HG02840 (cell line): ENCODE results near the gene TENT5C.

Source experiments
- ATAC-seq: cut with Tn5 transposase; IDR thresholded peaks from one replicate; pipeline ENCODE4 v1.9.1; 2021; ENCODE audit warnings: mild to moderate bottlenecking, moderate library complexity, moderate number of reproducible peaks; ENCODE audit not compliant: unreplicated experiment, low FRiP score

TENT5C gene

GRCh38 chr1:117652421-117652820, 46.6 kb downstream of the TENT5C start:
- no peak for ATAC-seq

GRCh38 chr1:117653195-117653594, 47.3 kb downstream of the TENT5C start:
- no peak for ATAC-seq

GRCh38 chr1:117653732-117654492, 48.1 kb downstream of the TENT5C start:
- ATAC-seq = peak; percentile 19

- peak; percentile 70 for ATAC-seq
Measured at GRCh38 chr1:117654493-117655219, 48.8 kb downstream of the TENT5C start.

GRCh38 chr1:117655220-117655577, 49.4 kb downstream of the TENT5C start:
- ATAC-seq = no peak

GRCh38 chr1:117656202-117656641, 50.4 kb downstream of the TENT5C start:
- ATAC-seq = peak; percentile 43

GRCh38 chr1:117657031-117657430, 51.2 kb downstream of the TENT5C start:
- ATAC-seq = no peak

- ATAC-seq = no peak
Measured at GRCh38 chr1:117657949-117658660, 52.3 kb downstream of the TENT5C start.

GRCh38 chr1:117658676-117659075, 52.8 kb downstream of the TENT5C start:
- ATAC-seq = no peak

- no peak for ATAC-seq
Measured at GRCh38 chr1:117659550-117660270, 53.9 kb downstream of the TENT5C start.

- no peak for ATAC-seq
Measured at GRCh38 chr1:117660271-117660965, 54.6 kb downstream of the TENT5C start.

- no peak for ATAC-seq
Measured at GRCh38 chr1:117661027-117661426, 55.2 kb downstream of the TENT5C start.

- ATAC-seq = no peak
Measured at GRCh38 chr1:117662667-117663066, 56.8 kb downstream of the TENT5C start.

- no peak for ATAC-seq
Measured at GRCh38 chr1:117663156-117663902, 57.5 kb downstream of the TENT5C start.

- peak; percentile 96 for ATAC-seq
Measured at GRCh38 chr1:117664314-117664713, 58.5 kb downstream of the TENT5C start.

- no peak for ATAC-seq
Measured at GRCh38 chr1:117665556-117666270, 59.9 kb downstream of the TENT5C start.

- ATAC-seq = no peak
Measured at GRCh38 chr1:117669572-117669971, 63.7 kb downstream of the TENT5C start.

GRCh38 chr1:117670976-117671780, 65.3 kb downstream of the TENT5C start:
- ATAC-seq = no peak
